K562 (cell line): ENCODE data around the gene NDOR1. TPM values are rescaled to one million over a fixed set of nuclear protein-coding genes. Genes with fewer than 3 reads are reported as not detected.

Experiments
- ARHGAP35 ChIP-seq: fragments of 450-650 bp; IDR thresholded peaks from 2 replicates; pipeline ENCODE4 v1.6.1; 2018; ENCODE audit not compliant: partially characterized antibody
- CAMTA2 ChIP-seq: fragments of 250-450 bp; sonication (Bioruptor Pico); conservative IDR thresholded peaks from 2 replicates; pipeline ENCODE4 v1.5.1; 2022
- CBX2 ChIP-seq: fragments of 200-600 bp; sonication (generic); IDR thresholded peaks from one replicate; pipeline ENCODE4 v1.6.1; 2012; ENCODE audit warnings: mild to moderate bottlenecking, low read length, inconsistent platforms; ENCODE audit not compliant: insufficient read depth, poor library complexity, severe bottlenecking
- CBX8 ChIP-seq: fragments of 200-600 bp; sonication (generic); IDR thresholded peaks from 2 replicates; pipeline ENCODE4 v1.6.1; 2012; ENCODE audit warnings: borderline replicate concordance, mixed run types, low read depth, mild to moderate bottlenecking, moderate library complexity, mixed read lengths, low read length, control low read depth, inconsistent platforms; ENCODE audit not compliant: poor library complexity, severe bottlenecking; ENCODE audit errors: extremely low read depth
- EHMT2 ChIP-seq: fragments of 450-650 bp; IDR thresholded peaks from 2 replicates; pipeline ENCODE4 v1.6.1; 2018; ENCODE audit warnings: antibody characterized with exemption
- ESRRA ChIP-seq: fragments of 450-650 bp; IDR thresholded peaks from 2 replicates; pipeline ENCODE4 v1.6.1; 2014; ENCODE audit warnings: low read depth, mild to moderate bottlenecking, moderate library complexity, borderline replicate concordance
- FOXK1 ChIP-seq: sonication (generic); formaldehyde crosslinking; IDR thresholded peaks from 2 replicates; pipeline ENCODE4 v1.8.0; 2022; ENCODE audit warnings: missing genetic modification reagents, mild to moderate bottlenecking, borderline replicate concordance
- HDAC3 ChIP-seq: fragments of 450-650 bp; IDR thresholded peaks from 2 replicates; pipeline ENCODE4 v1.6.1; 2018; ENCODE audit warnings: borderline replicate concordance, mild to moderate bottlenecking, moderate library complexity; ENCODE audit not compliant: partially characterized antibody
- HDAC6 ChIP-seq: IDR thresholded peaks from 2 replicates; pipeline ENCODE4 v1.6.1; 2012; ENCODE audit warnings: low read depth, mild to moderate bottlenecking, control low read depth, inconsistent platforms, low read length, moderate library complexity
- IFI16 ChIP-seq: fragments of 250-450 bp; sonication (Bioruptor Pico); IDR thresholded peaks from 2 replicates; pipeline ENCODE4 v2.1.2; 2022; ENCODE audit warnings: mild to moderate bottlenecking, inconsistent platforms
- KAT7 ChIP-seq: sonication (generic); formaldehyde crosslinking; IDR thresholded peaks from 2 replicates; pipeline ENCODE4 v1.8.0; 2022; ENCODE audit warnings: missing genetic modification reagents, mild to moderate bottlenecking, borderline replicate concordance
- KHSRP ChIP-seq: fragments of 450-650 bp; IDR thresholded peaks from 2 replicates; pipeline ENCODE4 v1.6.1; 2017
- NCOR1 ChIP-seq: fragments of 450-650 bp; IDR thresholded peaks from 2 replicates; pipeline ENCODE4 v1.6.1; 2016; ENCODE audit warnings: mild to moderate bottlenecking, moderate library complexity
- NFIX ChIP-seq: fragments of 250-450 bp; sonication (Bioruptor Pico); IDR thresholded peaks from 2 replicates; pipeline ENCODE4 v1.4.0; 2020; ENCODE audit warnings: low read depth, mild to moderate bottlenecking, moderate library complexity
- POLR2A ChIP-seq: fragments of 450-650 bp; conservative IDR thresholded peaks from 2 replicates; pipeline ENCODE4 v1.6.1; 2016
- RBFOX2 ChIP-seq: fragments of 200-400 bp; formaldehyde crosslinking; IDR thresholded peaks from 2 replicates; pipeline ENCODE4 v1.6.1; 2017; ENCODE audit warnings: low read depth, mild to moderate bottlenecking, low read length, moderate library complexity
- SAP30 ChIP-seq: fragments of 200-600 bp; sonication (generic); IDR thresholded peaks from 2 replicates; pipeline ENCODE4 v1.6.1; 2012; ENCODE audit warnings: borderline replicate concordance, low read depth, mild to moderate bottlenecking, moderate library complexity, low read length, control low read depth, inconsistent platforms; ENCODE audit not compliant: insufficient read depth, poor library complexity, severe bottlenecking
- ZNF274 ChIP-seq: IDR thresholded peaks from 2 replicates; pipeline ENCODE4 v1.6.1; 2011; ENCODE audit warnings: low read depth, mild to moderate bottlenecking, low read length, moderate library complexity, borderline replicate concordance
- ZNF3 ChIP-seq: fragments of 250-450 bp; sonication (Bioruptor Pico); IDR thresholded peaks from 2 replicates; pipeline ENCODE4 v1.5.0; 2021; ENCODE audit warnings: mild to moderate bottlenecking, moderate library complexity
- ZNF384 ChIP-seq: IDR thresholded peaks from 2 replicates; pipeline ENCODE4 v1.6.1; 2012; ENCODE audit warnings: low read depth, low read length, improper control_type of control experiment
- polyA plus RNA-seq, 8 experiments: library from polyadenylated mRNA; depleted of rRNA in 4 of 8; stranded (reverse) in 5 of 8; unstranded in 3 of 8; fragments of >200 nt; fragmentation: Nextera tagmentation in 2 of 8; fragmentation: Illumina TruSeq in 1 of 8; extraction: Ambion mirVana in 2 of 8; extraction: Trizol in 1 of 8; gene quantifications; 2 replicates each; pipeline versions ENCODE4 v1.2.1 to v1.2.3, GENCODE V29; 2011 to 2014; ENCODE audit warnings: inconsistent platforms in 1 of 8, missing spikeins in 1 of 8
- total RNA-seq, 7 experiments: library from RNA; depleted of rRNA in 6 of 7; stranded (reverse); fragments of >200 nt in 6 of 7; fragmentation: Illumina TruSeq in 2 of 7; extraction: Trizol in 2 of 7; gene quantifications; 2 replicates each; pipeline versions ENCODE4 v1.2.1 to v1.2.3, GENCODE V29; 2011 to 2021; ENCODE audit warnings: low replicate concordance in 1 of 7
- TF ChIP-seq, protein P1 (sequence below): sonication (generic); formaldehyde crosslinking; IDR thresholded peaks from 2 replicates; pipeline ENCODE4 v1.8.1; 2023; ENCODE audit warnings: mild to moderate bottlenecking, missing genetic modification reagents, moderate library complexity
- TF ChIP-seq, protein P2 (sequence below): fragments of 450-650 bp; IDR thresholded peaks from 2 replicates; pipeline ENCODE4 v1.6.1; 2016; ENCODE audit warnings: missing biosample characterization, missing genetic modification characterization
- TF ChIP-seq, protein P3 (sequence below): fragments of 250-450 bp; sonication (Bioruptor Pico); IDR thresholded peaks from 2 replicates; pipeline ENCODE4 v1.5.0; 2021
- TF ChIP-seq, protein P4 (sequence below): fragments of 250-450 bp; sonication (Bioruptor Pico); IDR thresholded peaks from 2 replicates; pipeline ENCODE4 v1.5.0; 2020; ENCODE audit warnings: mild to moderate bottlenecking, borderline replicate concordance

NDOR1 gene
- total and polyA plus RNA-seq, 9 of the 15 experiments (the other 6 are each of a cell fraction or from before 2014, with no cell fraction given): 0.06 to 36.9 (median 6.9) TPM

DNA sequence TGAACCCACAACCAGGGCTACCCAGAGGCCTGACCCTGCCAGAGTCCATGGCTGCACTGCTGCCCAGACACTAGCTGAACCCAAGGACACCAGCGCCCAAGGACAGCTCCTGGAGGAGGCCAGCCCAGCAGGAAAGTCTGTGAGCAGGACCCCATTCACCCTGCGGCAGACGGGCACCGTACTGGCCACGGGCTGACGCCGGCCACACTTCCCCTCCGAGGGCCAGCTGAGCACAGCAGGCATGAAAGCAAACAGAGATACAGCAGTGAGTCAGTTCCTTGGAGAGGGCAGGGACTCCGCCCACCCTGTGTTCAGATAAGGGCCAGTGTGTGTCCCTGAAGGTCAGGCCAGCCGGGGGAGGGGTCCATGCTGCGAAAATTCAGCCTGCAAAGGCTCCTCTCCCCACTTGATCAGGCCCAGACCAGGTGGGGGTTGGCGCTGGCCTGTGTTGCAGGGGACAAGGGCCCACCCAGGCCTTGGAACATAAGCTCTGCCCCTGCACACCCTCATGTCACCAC, 13.3 kb downstream of the NDOR1 start (continued):
- peak; percentile 57 for TF ChIP-seq POLR2A
- TF ChIP-seq KAT7: no peak
- no peak for TF ChIP-seq NFIX (CRISPR knock-in tag)
- TF ChIP-seq, protein P1, sequence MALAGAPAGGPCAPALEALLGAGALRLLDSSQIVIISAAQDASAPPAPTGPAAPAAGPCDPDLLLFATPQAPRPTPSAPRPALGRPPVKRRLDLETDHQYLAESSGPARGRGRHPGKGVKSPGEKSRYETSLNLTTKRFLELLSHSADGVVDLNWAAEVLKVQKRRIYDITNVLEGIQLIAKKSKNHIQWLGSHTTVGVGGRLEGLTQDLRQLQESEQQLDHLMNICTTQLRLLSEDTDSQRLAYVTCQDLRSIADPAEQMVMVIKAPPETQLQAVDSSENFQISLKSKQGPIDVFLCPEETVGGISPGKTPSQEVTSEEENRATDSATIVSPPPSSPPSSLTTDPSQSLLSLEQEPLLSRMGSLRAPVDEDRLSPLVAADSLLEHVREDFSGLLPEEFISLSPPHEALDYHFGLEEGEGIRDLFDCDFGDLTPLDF (CRISPR knock-in tag): no peak; the same call in 1 of the 2 replicates
- peak; percentile 96 for TF ChIP-seq ESRRA
- TF ChIP-seq CBX2: no peak
- TF ChIP-seq CAMTA2 (CRISPR knock-in tag): no peak
- no peak for TF ChIP-seq ZNF274
- TF ChIP-seq ZNF384: no peak
- no peak for TF ChIP-seq KHSRP
- TF ChIP-seq, protein P2, sequence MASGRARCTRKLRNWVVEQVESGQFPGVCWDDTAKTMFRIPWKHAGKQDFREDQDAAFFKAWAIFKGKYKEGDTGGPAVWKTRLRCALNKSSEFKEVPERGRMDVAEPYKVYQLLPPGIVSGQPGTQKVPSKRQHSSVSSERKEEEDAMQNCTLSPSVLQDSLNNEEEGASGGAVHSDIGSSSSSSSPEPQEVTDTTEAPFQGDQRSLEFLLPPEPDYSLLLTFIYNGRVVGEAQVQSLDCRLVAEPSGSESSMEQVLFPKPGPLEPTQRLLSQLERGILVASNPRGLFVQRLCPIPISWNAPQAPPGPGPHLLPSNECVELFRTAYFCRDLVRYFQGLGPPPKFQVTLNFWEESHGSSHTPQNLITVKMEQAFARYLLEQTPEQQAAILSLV (tag): no peak
- peak; percentile 71 for TF ChIP-seq RBFOX2
- TF ChIP-seq, protein P3, sequence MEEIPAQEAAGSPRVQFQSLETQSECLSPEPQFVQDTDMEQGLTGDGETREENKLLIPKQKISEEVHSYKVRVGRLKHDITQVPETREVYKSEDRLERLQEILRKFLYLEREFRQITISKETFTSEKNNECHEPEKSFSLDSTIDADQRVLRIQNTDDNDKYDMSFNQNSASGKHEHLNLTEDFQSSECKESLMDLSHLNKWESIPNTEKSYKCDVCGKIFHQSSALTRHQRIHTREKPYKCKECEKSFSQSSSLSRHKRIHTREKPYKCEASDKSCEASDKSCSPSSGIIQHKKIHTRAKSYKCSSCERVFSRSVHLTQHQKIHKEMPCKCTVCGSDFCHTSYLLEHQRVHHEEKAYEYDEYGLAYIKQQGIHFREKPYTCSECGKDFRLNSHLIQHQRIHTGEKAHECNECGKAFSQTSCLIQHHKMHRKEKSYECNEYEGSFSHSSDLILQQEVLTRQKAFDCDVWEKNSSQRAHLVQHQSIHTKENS (CRISPR knock-in tag): no peak
- TF ChIP-seq ARHGAP35: no peak
- TF ChIP-seq FOXK1 (CRISPR knock-in tag): no peak
- TF ChIP-seq, protein P4, sequence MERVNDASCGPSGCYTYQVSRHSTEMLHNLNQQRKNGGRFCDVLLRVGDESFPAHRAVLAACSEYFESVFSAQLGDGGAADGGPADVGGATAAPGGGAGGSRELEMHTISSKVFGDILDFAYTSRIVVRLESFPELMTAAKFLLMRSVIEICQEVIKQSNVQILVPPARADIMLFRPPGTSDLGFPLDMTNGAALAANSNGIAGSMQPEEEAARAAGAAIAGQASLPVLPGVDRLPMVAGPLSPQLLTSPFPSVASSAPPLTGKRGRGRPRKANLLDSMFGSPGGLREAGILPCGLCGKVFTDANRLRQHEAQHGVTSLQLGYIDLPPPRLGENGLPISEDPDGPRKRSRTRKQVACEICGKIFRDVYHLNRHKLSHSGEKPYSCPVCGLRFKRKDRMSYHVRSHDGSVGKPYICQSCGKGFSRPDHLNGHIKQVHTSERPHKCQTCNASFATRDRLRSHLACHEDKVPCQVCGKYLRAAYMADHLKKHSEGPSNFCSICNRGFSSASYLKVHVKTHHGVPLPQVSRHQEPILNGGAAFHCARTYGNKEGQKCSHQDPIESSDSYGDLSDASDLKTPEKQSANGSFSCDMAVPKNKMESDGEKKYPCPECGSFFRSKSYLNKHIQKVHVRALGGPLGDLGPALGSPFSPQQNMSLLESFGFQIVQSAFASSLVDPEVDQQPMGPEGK (CRISPR knock-in tag): no peak; the same call in 1 of the 2 replicates
- no peak for TF ChIP-seq HDAC6
- no peak for TF ChIP-seq HDAC3
- TF ChIP-seq NCOR1: peak; percentile 70
- TF ChIP-seq SAP30: no peak
- TF ChIP-seq CBX8: no peak
- TF ChIP-seq IFI16 (CRISPR knock-in tag): no peak
- no peak for TF ChIP-seq EHMT2
- TF ChIP-seq ZNF3 (CRISPR knock-in tag): no peak
